IMR-90 (cell line): ENCODE data around the gene TRAF4.

Experiments used
- BHLHE40 ChIP-seq: fragments of 150-350 bp; IDR thresholded peaks from 2 replicates; pipeline ENCODE4 v1.6.1; 2016; ENCODE audit warnings: mild to moderate bottlenecking, low read depth, low read length
- CTCF ChIP-seq: conservative IDR thresholded peaks from 2 replicates; pipeline ENCODE4 v1.5.1; 2012; ENCODE audit warnings: mild to moderate bottlenecking, low read depth, low read length, improper control_type of control experiment
- ELK1 ChIP-seq: fragments of 150-350 bp; IDR thresholded peaks from 2 replicates; pipeline ENCODE4 v1.6.1; 2016; ENCODE audit warnings: low read depth, mild to moderate bottlenecking, low read length, moderate library complexity, borderline replicate concordance
- FOS ChIP-seq: fragments of 150-350 bp; IDR thresholded peaks from 2 replicates; pipeline ENCODE4 v1.6.1; 2016; ENCODE audit warnings: low read depth, low read length
- MAFK ChIP-seq: IDR thresholded peaks from 2 replicates; pipeline ENCODE4 v1.6.1; 2012; ENCODE audit warnings: low read depth, low read length, improper control_type of control experiment
- MAZ ChIP-seq: IDR thresholded peaks from 2 replicates; pipeline ENCODE4 v1.6.1; 2012; ENCODE audit warnings: low read depth, mild to moderate bottlenecking, low read length, improper control_type of control experiment, moderate library complexity, borderline replicate concordance
- MXI1 ChIP-seq: IDR thresholded peaks from 2 replicates; pipeline ENCODE4 v1.6.1; 2012; ENCODE audit warnings: low read depth, mild to moderate bottlenecking, low read length, moderate library complexity, borderline replicate concordance
- NFE2L2 ChIP-seq: fragments of 150-350 bp; IDR thresholded peaks from 2 replicates; pipeline ENCODE4 v1.6.1; 2016; ENCODE audit warnings: low read depth, mild to moderate bottlenecking, low read length
- POLR2A ChIP-seq: IDR thresholded peaks from 2 replicates; pipeline ENCODE4 v1.6.1; 2012; ENCODE audit warnings: mild to moderate bottlenecking, low read depth, low read length
- RAD21 ChIP-seq: IDR thresholded peaks from 2 replicates; pipeline ENCODE4 v1.6.1; 2012; ENCODE audit warnings: low read length, improper control_type of control experiment
- RFX5 ChIP-seq: IDR thresholded peaks from 2 replicates; pipeline ENCODE4 v1.8.0; 2012; ENCODE audit warnings: low read depth, mild to moderate bottlenecking, low read length, moderate library complexity

- TF ChIP-seq POLR2A (no peak), RFX5 (no peak), CTCF (no peak), ELK1 (no peak), FOS (no peak), NFE2L2 (no peak), RAD21 (no peak), MAZ (no peak), BHLHE40 (no peak), MXI1 (no peak), MAFK (no peak)
These were observed 38.6 kb upstream of the TRAF4 start for GRCh38 chr17:28705074-28705659.
